ENCODE measurements around the gene PCDHGB4. TPM values are rescaled to one million over a fixed set of nuclear protein-coding genes. Genes with fewer than 3 reads are reported as not detected.
"Not testable (repeated sequence)": the region's sequence is repeated elsewhere in the genome, so short reads cannot be mapped to it uniquely, and the experiment has no call there.

Gene PCDHGB4
- polyA plus RNA-seq, 2 of the 4 experiments (the other 2 are of a cell fraction): 0.90 to 1.5 TPM

- TF ChIP-seq CTCF (IDR thresholded peaks at IDR 0.05) (no peak), PHF8 (IDR thresholded peaks at IDR 0.05; ENCODE audit: borderline replicate concordance, low read depth) (no peak)
Measured at GRCh38 chr5:141413540-141414069, 26.1 kb downstream of the PCDHGB4 start (continued).

- peaks cover 38% of the 10 kb centered on the region for H3K9me3 ChIP-seq
- H3K27ac ChIP-seq; DNase-seq (ENCODE audit: low read depth in 1 of 2, low spot score in 1 of 2); ATAC-seq; FAIRE-seq; POLR2A ChIA-PET; H3K4me2 ChIP-seq; H3K4me1 ChIP-seq; H3K4me3 ChIP-seq: not testable (repeated sequence)
- WGBS (ENCODE audit: missing lambda C conversion rate): 75% methylated on average over 27 of the region's 46 CpGs
- CTCF ChIA-PET: interaction anchor here (0.8 kb wide), 2 partner anchors 108 to 593 kb away, joined by 3 read pairs; partner anchors contain the start of gene PCDHA5
Measured at GRCh38 chr5:141414548-141415274, 27.2 kb downstream of the PCDHGB4 start.

GRCh38 chr5:141415275-141415618, 27.7 kb downstream of the PCDHGB4 start:
- 72% methylated on average over 21 of the region's 24 CpGs for WGBS (ENCODE audit: missing lambda C conversion rate)
- H3K4me2 ChIP-seq; H3K4me3 ChIP-seq; CTCF ChIA-PET; POLR2A ChIA-PET; ATAC-seq; DNase-seq (ENCODE audit: low read depth in 1 of 2, low spot score in 1 of 2); FAIRE-seq; H3K4me1 ChIP-seq; H3K27ac ChIP-seq: not testable (repeated sequence)
- H3K9me3 ChIP-seq: peaks cover 40% of the 10 kb centered on the region

DNA sequence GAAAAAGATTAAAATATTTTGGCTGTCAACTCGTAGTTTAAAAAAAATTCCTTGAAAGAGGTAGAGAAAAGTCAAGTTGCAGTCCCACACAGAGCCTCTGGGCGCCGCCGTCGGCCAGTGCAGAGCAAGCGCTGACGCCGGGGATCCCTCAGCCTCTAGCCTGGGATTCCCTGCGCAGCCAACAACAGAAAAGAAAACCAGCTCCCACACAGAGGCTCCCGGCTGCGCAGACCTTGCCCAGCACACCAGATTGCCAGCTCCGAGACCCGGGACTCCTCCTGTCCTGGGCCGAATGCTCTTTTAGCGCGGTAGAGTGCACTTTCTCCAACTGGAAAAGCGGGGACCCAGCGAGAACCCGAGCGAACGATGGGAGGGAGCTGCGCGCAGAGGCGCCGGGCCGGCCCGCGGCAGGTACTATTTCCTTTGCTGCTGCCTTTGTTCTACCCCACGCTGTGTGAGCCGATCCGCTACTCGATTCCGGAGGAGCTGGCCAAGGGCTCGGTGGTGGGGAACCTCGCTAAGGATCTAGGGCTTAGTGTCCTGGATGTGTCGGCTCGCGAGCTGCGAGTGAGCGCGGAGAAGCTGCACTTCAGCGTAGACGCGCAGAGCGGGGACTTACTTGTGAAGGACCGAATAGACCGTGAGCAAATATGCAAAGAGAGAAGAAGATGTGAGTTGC, 30.1 kb downstream of the PCDHGB4 start, which contains the start of gene PCDHGB7:
TSS of gene PCDHGB7 (plus strand) at position 184 of the 679 bp plus-strand sequence. CDS start at position 367, 183 bp downstream.
- Histone ChIP-seq H3K9me3 (peaks cover 49% of the 10 kb centered on the region), H3K4me2 (peak within 1 kb of the TSS; percentile 39; the same call in 2 of the 3 replicates)
- CTCF ChIA-PET: interaction anchor here (0.6 to 2.4 kb wide), 13 partner anchors 9 to 147 kb away, joined by 3 to 13 read pairs (median 4); partner anchors contain the start of genes PCDHGB3 and PCDHGB6
- H3K4me3 ChIP-seq, H3K27ac ChIP-seq, FAIRE-seq, POLR2A ChIA-PET, H3K4me1 ChIP-seq: not testable (repeated sequence)
- DNase-seq (ENCODE audit: low read depth in 1 of 2, low spot score in 1 of 2) (peak; percentile 28 to 58), ATAC-seq (peak; percentile 78 to 96; a peak in 5 of 6 replicates)
- WGBS (ENCODE audit: missing lambda C conversion rate): 57% methylated on average over 34 of the region's 47 CpGs
- TF ChIP-seq CTCF (IDR thresholded peaks at IDR 0.05): peak; percentile 31; the same call in 2 of the 3 replicates
- 0 out of 3 replicates have a peak, but pooled peaks have one; percentile 11 for TF ChIP-seq SMC3 (IDR thresholded peaks at IDR 0.05)
- peak; percentile 50 to 71 for TF ChIP-seq RAD21 (conservative IDR thresholded peaks at IDR 0.05 in 1 of 2, IDR thresholded peaks at IDR 0.05 in 1 of 2)

- H3K4me2 ChIP-seq: no peak overlapping the region
- no peak overlapping the region for H3K27ac ChIP-seq
- WGBS (ENCODE audit: missing lambda C conversion rate): 85% methylated on average over 47 of the region's 74 CpGs
- ChIA-PET CTCF (interaction anchor here (1.0 to 2.4 kb wide), 4 partner anchors 36 to 139 kb away, joined by 3 to 9 read pairs (median 4); partner anchors contain the start of gene PCDHGA7), POLR2A (no interaction called here)
- no peak for ATAC-seq
- no peaks in the 10 kb centered on the region for H3K4me1 ChIP-seq
- no peak for DNase-seq (ENCODE audit: low read depth in 1 of 2, low spot score in 1 of 2)
- H3K4me3 ChIP-seq: no peak overlapping the region
- peaks cover 61% of the 10 kb centered on the region for H3K9me3 ChIP-seq
- no peak for FAIRE-seq
- no peak for TF ChIP-seq RCOR1 (IDR thresholded peaks at IDR 0.05; ENCODE audit: low read depth, low read length)
- no peak for TF ChIP-seq FOSL2 (IDR thresholded peaks at IDR 0.05)
- TF ChIP-seq FOSL2 (CRISPR knock-in tag; IDR thresholded peaks at IDR 0.05): no peak
- no peak for TF ChIP-seq USF2 (IDR thresholded peaks at IDR 0.05)
- no peak for TF ChIP-seq FOXS1 (CRISPR knock-in tag; IDR thresholded peaks at IDR 0.05)
- TF ChIP-seq RNF2 (IDR thresholded peaks at IDR 0.05; ENCODE audit: borderline replicate concordance, low read depth): no peak
- no peak for TF ChIP-seq JUN (IDR thresholded peaks at IDR 0.05)
- no peak for TF ChIP-seq HDAC2 (IDR thresholded peaks at IDR 0.05)
- no peak for TF ChIP-seq ZC3H11A (IDR thresholded peaks at IDR 0.05)
- TF ChIP-seq HEYL (CRISPR knock-in tag; IDR thresholded peaks at IDR 0.05): no peak
- TF ChIP-seq TFCP2L1 (CRISPR knock-in tag; IDR thresholded peaks at IDR 0.05): no peak
- TF ChIP-seq NR3C1 (IDR thresholded peaks at IDR 0.05): no peak
- TF ChIP-seq HOXB5 (CRISPR knock-in tag; IDR thresholded peaks at IDR 0.05): no peak
- TF ChIP-seq SMC3 (IDR thresholded peaks at IDR 0.05): no peak
- TF ChIP-seq EHF (CRISPR knock-in tag; IDR thresholded peaks at IDR 0.05): no peak
Measured at GRCh38 chr5:141419074-141419880, 31.8 kb downstream of the PCDHGB4 start.
